Vagina (tissue), 2 donors: ENCODE results near the gene HJV. TPM values are rescaled to one million over a fixed set of nuclear protein-coding genes. Genes with fewer than 3 reads are reported as not detected.

Experiments
- DNase-seq, 2 donors: peaks; one replicate each; pipeline ENCODE4 v3.0.0-alpha.2; 2017; ENCODE audit errors: extremely low spot score in 2 of 2
- H3K27ac ChIP-seq: fragments of 200-600 bp; sonication (generic); one replicate; pipeline ENCODE4 v1.5.1; 2019
- H3K27me3 ChIP-seq: fragments of 200-600 bp; sonication (generic); one replicate; pipeline ENCODE4 v1.5.1; 2019
- H3K36me3 ChIP-seq, 2 donors: fragments of 200-600 bp; sonication (generic); one replicate each; pipeline ENCODE4 v1.5.1; 2017 to 2019
- H3K4me1 ChIP-seq: fragments of 200-600 bp; sonication (generic); one replicate; pipeline ENCODE4 v1.5.1; 2019
- H3K4me3 ChIP-seq, 2 donors: fragments of 200-600 bp; sonication (generic); 1 replicate in 1 of 2; 2 replicates in 1 of 2; pipeline ENCODE4 v1.5.1; 2016 to 2019
- H3K9me3 ChIP-seq: fragments of 200-600 bp; sonication (generic); one replicate; pipeline ENCODE4 v1.5.1; 2019
- CTCF ChIP-seq, 3 experiments: fragments of 450-650 bp in 2 of 3; fragments of 200-600 bp in 1 of 3; sonication (generic) in 1 of 3; IDR thresholded peaks; one replicate each; pipeline ENCODE4 v1.5.1; 2017 to 2019; ENCODE audit warnings: antibody characterized with exemption in 3 of 3, mild to moderate bottlenecking in 2 of 3, moderate library complexity in 2 of 3
- POLR2A ChIP-seq, 2 donors: fragments of 450-650 bp; IDR thresholded peaks; one replicate each; pipeline ENCODE4 v1.6.1; 2017; ENCODE audit warnings: antibody characterized with exemption in 2 of 2, mild to moderate bottlenecking in 2 of 2, moderate library complexity in 2 of 2
- POLR2AphosphoS5 ChIP-seq, 2 donors: sonication (generic); formaldehyde crosslinking; IDR thresholded peaks; one replicate each; pipeline ENCODE4 v1.9.0; 2017; ENCODE audit warnings: antibody characterized with exemption in 2 of 2, mild to moderate bottlenecking in 2 of 2, low read depth in 1 of 2; ENCODE audit not compliant: insufficient read depth in 1 of 2
- intact Hi-C: fragments of 100-400 bp; cut with DNase I; formaldehyde crosslinking; loops from one replicate; pipeline ENCODE4 v1.15.1; 2023
- total RNA-seq: library from RNA; depleted of rRNA; stranded (reverse); fragments of >200 nt; gene quantifications from one replicate; pipeline ENCODE4 v1.2.3, GENCODE V29; 2016

Gene HJV
- total RNA-seq, 1 donor from 2014 or later, result not detected

- Histone ChIP-seq H3K4me1 (peaks cover 48% of the 10 kb centered on the region), H3K4me3 (no peak overlapping the region), H3K36me3 (no peaks in the 10 kb centered on the region), H3K9me3 (no peaks in the 10 kb centered on the region), H3K27me3 (no peaks in the 10 kb centered on the region), H3K27ac (peak overlapping the region; percentile 83)
- intact Hi-C loops, result no loop called here
- TF ChIP-seq CTCF (IDR thresholded peaks at IDR 0.05), result no peak
- TF ChIP-seq POLR2AphosphoS5 (IDR thresholded peaks at IDR 0.05; ENCODE audit: insufficient read depth in 1 of 2, low read depth in 1 of 2), result no peak
- no peak for TF ChIP-seq POLR2A (IDR thresholded peaks at IDR 0.05)
- no peak for DNase-seq
Measured at GRCh38 chr1:145985129-145985501, 36.4 kb downstream of the HJV start.

DNA sequence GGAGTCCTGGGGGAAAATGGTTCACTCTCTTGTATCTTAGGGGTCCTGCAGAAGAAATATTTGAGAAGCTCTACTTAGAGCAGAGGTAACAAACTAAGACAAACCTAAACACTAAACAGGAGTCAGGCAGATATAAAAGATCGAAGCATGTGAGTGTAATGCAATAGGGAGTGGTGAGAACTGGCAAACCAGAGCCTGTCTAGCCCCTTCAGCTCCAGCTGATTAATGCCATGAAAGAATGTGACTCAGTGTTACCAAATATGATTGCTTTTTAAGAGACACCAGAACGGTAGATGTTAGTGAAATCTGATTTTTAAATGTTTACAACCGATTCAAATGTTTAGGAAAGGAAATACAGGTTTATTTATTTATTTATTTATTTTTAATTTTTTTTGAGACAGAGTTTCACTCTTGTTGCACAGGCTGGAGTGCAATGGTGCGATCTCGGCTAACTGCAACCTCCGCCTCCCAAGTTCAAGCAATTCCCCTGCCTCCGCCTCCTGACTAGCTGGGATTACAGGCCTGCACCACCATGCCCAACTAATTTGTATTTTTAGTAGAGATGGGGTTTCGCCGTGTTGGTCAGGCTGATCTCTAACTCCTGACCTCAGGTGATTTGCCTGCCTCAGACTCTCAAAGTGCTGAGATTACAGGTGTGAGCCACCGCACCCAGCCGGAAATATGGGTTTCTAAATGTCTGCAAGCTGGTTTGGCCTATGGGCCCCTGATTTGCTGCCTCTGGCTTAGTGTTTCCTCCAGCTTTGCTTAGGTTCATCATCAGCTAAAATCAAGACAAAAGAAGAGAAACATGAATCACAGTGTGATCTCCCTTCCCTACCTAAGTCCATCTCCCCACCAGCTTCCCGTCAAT, 37.3 kb downstream of the HJV start:
- no peaks in the 10 kb centered on the region for H3K9me3 ChIP-seq
- no peak for DNase-seq
- H3K4me1 ChIP-seq, result peaks cover 54% of the 10 kb centered on the region
- no peaks in the 10 kb centered on the region for H3K27me3 ChIP-seq
- peak overlapping the region; percentile 83 for H3K27ac ChIP-seq
- TF ChIP-seq POLR2AphosphoS5 (IDR thresholded peaks at IDR 0.05; ENCODE audit: insufficient read depth in 1 of 2, low read depth in 1 of 2), result no peak
- TF ChIP-seq CTCF (IDR thresholded peaks at IDR 0.05), result no peak
- no peak for TF ChIP-seq POLR2A (IDR thresholded peaks at IDR 0.05)
- intact Hi-C loops, result no loop called here
- H3K36me3 ChIP-seq, result no peaks in the 10 kb centered on the region
- H3K4me3 ChIP-seq, result no peak overlapping the region

DNA sequence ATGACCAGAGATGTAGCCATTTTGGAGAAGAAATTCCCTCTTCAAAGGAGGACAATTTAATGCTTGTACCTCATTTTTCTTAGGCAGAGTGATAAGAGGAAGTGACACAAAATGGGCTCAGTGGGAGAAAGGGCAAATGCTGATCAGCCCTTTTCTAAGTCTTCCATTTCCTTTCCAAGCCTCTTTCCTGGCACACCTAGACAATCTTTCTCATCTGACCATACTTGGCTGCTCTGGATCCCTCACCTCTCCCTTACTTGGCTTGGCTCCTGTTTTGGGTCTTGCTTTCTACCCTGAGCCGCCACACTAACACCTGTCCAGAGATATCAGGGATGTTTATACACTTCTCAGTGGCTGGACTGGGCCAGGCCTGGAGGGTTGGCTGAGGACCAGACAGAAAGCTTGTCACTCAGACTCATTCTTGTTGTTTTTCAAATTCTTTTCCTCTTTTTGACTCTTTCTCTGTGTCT, 38.3 kb downstream of the HJV start:
- TF ChIP-seq POLR2A (IDR thresholded peaks at IDR 0.05) (no peak), CTCF (IDR thresholded peaks at IDR 0.05) (no peak), POLR2AphosphoS5 (IDR thresholded peaks at IDR 0.05; ENCODE audit: insufficient read depth in 1 of 2, low read depth in 1 of 2) (no peak)
- intact Hi-C loops, result no loop called here
- Histone ChIP-seq H3K4me1 (peaks cover 64% of the 10 kb centered on the region), H3K9me3 (no peaks in the 10 kb centered on the region), H3K27ac (peak overlapping the region; percentile 66), H3K27me3 (no peaks in the 10 kb centered on the region), H3K4me3 (no peak overlapping the region), H3K36me3 (no peaks in the 10 kb centered on the region)
- DNase-seq, result peak in 1 of 2 donors; percentile 86

DNA sequence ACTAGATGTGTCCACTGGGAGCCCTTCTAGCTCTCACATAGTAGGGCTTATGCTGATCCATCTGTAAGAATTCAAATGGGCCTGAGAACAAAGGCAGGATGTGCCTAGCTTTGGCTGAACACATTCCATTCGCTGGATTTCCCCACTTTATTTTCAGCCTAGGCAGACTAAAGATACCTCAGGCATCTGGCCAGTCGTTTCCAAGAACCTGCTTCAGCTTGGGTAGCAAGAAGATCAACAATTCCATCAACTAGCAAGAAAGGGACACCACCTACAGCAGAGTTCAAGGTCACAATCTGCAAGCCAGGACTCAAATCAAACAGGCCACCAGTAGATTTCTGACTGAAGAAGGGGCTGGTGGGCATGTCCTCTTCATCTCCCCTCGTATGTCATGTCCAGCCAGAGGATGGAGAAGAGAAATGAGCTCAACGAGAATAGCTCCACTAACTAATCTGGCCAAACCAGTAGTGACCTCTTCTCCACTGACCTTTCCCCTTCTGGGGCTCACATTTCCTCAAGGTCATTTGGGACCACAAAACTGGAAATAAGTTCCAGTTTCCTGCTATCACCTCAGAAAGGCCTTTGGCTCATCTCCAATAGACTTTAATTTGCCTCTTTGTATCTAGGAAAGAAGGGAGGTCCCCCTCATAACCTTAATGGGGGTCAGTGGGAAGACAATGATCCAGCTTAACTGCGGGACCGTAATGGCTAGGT, 39.4 kb downstream of the HJV start:
- Histone ChIP-seq H3K4me1 (peaks cover 74% of the 10 kb centered on the region), H3K9me3 (no peaks in the 10 kb centered on the region), H3K36me3 (no peaks in the 10 kb centered on the region), H3K27me3 (no peaks in the 10 kb centered on the region), H3K27ac (peak overlapping the region; percentile 95), H3K4me3 (no peak overlapping the region)
- TF ChIP-seq POLR2AphosphoS5 (IDR thresholded peaks at IDR 0.05; ENCODE audit: insufficient read depth in 1 of 2, low read depth in 1 of 2) (peak in 1 of 2 donors; percentile 53), POLR2A (IDR thresholded peaks at IDR 0.05) (no peak), CTCF (IDR thresholded peaks at IDR 0.05) (no peak)
- intact Hi-C loops, result no loop called here
- DNase-seq, result peak in 1 of 2 donors; percentile 88
